ENCODE measurements around the gene NT5DC4. TPM values are rescaled to one million over a fixed set of nuclear protein-coding genes. Genes with fewer than 3 reads are reported as not detected.

The NT5DC4 gene
- total RNA-seq, 1 donor: not detected

DNA sequence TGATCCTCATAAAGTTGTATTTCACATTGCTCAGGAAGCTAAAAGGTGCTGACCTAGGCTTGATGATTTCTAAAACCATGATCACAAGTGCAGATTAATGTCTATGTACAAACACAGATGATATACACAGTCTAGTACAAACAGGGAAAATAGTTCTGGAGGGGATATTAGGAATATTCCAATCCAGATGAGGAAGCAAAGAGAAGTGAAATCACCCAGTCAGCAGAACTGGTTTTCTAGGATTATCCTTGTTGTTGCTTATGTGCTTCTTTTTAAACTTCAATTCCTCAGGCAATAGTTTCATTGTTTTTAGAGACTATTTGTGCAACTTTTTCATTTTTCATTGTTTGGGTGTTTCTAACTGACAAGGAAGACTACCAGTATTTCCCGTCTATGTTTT is 58.8 kb downstream of the NT5DC4 start:
- TF ChIP-seq CTCF (IDR thresholded peaks at IDR 0.05; ENCODE audit: insufficient read depth, low read length): no peak
- DNase-seq (ENCODE audit: low read depth): no peak
- H3K4me3 ChIP-seq (ENCODE audit: low read depth, low read length): no peak overlapping the region

- TF ChIP-seq CTCF (IDR thresholded peaks at IDR 0.05; ENCODE audit: insufficient read depth, low read length): no peak
- DNase-seq (ENCODE audit: low read depth): no peak
- H3K4me3 ChIP-seq (ENCODE audit: low read depth, low read length): no peak overlapping the region
Measured at GRCh38 chr2:112782234-112782799, 61.5 kb downstream of the NT5DC4 start.

- peak overlapping the region; percentile 56 for H3K4me3 ChIP-seq (ENCODE audit: low read depth, low read length)
- DNase-seq (ENCODE audit: low read depth): no peak
- TF ChIP-seq CTCF (IDR thresholded peaks at IDR 0.05; ENCODE audit: insufficient read depth, low read length): no peak
Measured at GRCh38 chr2:112783187-112783714, 62.4 kb downstream of the NT5DC4 start.

DNA sequence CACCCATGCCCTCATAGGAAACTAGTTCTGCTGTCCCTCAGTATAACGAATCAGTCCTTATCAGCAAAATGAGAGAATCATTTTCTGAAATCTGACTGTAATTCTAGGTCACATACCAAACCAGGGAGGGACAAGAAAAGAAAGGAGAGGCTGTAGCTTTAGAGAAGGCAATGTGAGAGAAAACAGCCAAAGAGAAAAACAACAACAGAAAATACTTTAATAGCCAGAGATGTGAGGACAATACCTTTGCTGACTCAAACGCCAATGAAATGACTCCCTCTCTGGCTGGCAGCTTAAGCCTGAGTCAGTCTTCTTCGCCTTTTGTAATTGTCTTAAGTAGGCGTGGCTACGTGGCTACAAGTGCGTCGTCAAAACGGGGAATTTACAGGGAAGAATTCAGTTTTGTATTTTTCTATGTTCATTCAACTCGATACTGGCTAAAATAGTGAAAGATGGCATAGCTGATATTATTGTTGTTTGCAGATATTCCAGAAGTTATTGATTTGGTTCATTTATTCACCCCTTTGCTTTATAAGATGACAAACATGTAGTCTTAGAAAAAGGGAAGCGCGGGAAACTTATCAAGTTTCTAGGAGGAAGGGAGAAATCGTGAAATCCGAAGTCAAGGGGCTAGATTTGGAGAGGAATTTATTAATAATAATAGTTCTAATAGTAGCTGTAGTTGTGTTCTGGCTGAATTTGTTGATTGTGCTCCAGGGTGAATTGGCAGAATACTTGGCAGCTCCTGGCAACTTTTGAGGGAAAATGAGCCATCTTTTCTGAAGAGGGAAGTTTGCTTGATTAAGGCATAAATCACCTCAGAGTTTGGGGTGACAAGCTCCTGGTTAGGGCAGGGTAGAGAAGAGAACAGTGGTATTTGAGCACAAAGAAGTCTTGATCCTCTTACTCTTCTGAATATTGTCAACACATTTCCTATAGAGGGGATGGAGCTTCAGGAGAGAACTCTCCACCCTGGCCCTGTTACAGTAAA is 63.7 kb downstream of the NT5DC4 start, which contains the start of gene IL1A:
Gene IL1A, minus strand, starts transcription at position 295 of the 991 bp plus-strand sequence. CDS start 723 bp downstream, outside the sequence.
- TF ChIP-seq CTCF (IDR thresholded peaks at IDR 0.05; ENCODE audit: insufficient read depth, low read length): no peak
- peak within 1 kb of the TSS; percentile 56 for H3K4me3 ChIP-seq (ENCODE audit: low read depth, low read length)

DNA sequence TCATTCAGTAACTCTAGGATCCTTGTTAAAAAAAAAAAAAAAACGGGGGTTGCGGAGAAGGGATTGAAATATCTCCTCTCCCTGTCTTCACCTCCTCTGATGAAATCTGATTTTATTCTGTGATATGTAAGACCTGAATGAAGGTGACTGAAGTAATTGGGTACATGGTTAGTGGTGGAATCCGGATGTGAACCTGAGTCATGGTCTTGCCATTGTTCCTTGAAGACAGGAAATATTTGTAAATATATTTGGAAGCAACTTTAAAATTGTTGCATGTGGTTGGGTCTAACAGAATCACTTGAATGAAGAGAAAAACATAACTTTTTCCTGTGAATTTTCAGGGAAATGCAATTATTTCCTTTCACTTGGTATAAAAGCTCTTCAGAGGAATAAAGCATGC is 66.5 kb downstream of the NT5DC4 start:
- peak; percentile 34 for DNase-seq (ENCODE audit: low read depth)
- no peak for TF ChIP-seq CTCF (IDR thresholded peaks at IDR 0.05; ENCODE audit: insufficient read depth, low read length)
- no peak overlapping the region for H3K4me3 ChIP-seq (ENCODE audit: low read depth, low read length)

More for the DNA sequence above, 63.7 kb downstream of the NT5DC4 start, which contains the start of gene IL1A:
- peak; percentile 86 for DNase-seq (ENCODE audit: low read depth)

DNA sequence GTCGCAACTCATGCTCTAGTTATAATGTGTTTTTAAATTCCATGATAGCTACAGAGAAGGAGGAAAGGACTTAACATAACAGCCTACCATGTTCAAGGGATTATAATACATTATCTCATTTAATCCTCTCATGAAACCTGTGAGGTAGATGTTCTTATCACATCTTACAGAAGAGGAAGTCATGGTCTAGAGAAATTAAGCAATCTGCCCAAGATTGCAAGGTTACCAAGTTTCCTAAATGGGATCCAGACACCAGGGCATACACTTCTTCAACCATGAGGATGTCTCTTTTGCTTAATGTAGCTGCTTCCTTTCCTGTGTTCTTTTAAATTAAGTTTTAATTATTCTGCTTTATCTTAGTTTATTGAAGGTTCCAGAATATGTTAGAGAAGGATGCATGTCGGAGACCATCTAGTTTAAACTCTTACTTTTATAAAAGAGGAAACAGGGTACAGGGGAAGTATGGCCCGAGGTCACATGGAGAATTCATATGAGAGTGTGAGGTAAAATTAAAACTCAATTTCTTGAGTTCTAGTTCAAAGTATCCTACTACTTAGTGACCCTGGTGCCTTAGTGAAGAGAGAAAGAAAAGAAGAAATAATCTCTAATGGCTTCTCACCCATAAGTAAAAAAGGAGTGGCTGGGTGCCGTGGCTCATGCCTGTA is 67.0 kb downstream of the NT5DC4 start:
- H3K4me3 ChIP-seq (ENCODE audit: low read depth, low read length): no peak overlapping the region
- no peak for TF ChIP-seq CTCF (IDR thresholded peaks at IDR 0.05; ENCODE audit: insufficient read depth, low read length)
- DNase-seq (ENCODE audit: low read depth): no peak

Measured in fibroblast of the aortic adventitia (primary cell).